ENCODE results near the gene KCNH2.

KCNH2 gene

DNA sequence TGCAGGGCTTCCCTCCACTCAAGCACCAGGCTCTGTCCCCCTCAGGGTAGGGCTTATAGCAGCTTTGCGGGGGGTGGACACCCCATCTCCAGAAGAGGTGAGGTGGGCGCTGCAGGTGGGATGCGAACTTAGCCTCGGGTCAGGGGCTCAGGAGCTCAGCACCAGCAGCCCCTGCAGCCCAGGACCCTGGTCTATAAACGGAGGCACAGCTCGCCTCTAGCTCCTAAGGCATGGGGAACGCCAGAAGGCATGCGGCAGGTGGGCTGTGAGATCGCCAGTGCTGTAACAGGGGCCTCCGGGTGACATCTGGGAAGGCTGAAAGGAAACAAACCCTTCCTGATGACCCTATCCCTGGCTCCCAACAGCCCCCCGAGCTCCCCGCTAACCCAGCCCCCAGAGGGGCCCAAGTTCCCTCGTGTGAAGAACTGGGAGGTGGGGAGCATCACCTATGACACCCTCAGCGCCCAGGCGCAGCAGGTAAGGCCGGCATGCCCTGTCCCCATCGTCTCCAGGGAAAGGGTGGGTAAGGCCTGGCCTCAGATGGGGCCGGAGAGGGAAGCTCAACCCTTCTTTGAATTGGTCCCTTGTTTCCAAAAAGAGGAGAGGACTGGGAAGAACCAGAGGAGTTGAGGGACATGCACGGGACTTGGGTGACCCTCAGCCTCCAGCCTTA lies 16.9 kb upstream of the KCNH2 start:
- no peak for DNase-seq

DNA sequence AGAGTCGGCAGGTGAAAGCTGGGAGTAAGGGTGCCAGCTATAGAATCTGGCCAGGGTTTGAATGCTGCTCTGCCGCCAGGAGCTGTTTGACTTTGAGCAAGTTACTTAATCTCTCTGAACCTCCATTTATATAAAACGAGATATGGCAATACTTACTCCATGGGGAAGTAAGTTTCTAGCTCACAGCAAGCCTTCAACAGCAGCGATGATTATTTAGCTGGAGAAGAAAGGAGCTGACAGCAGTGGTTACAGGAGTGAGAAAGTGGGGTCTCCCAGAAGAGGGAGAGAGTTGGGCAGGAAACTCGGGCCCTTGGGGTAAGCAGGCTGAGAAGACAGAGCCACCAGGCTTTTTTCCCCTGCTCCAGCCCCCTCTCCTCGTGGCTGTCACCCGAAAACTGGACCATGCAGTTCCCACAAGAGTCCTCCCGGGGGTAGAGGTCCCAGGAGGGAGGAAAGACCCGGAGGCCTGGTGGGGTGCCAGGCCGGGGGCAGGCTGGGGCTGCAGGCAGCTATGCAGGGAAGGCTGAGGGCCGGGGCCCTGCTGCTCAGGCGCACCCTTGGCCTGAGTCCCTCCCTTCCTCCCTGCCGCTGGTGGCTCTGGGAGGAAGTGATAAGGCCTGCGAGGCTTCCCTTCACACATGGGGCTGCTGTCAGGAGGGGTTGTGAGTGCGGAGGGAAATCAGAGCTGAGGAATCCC lies 16.2 kb upstream of the KCNH2 start:
- no peak for DNase-seq

DNA sequence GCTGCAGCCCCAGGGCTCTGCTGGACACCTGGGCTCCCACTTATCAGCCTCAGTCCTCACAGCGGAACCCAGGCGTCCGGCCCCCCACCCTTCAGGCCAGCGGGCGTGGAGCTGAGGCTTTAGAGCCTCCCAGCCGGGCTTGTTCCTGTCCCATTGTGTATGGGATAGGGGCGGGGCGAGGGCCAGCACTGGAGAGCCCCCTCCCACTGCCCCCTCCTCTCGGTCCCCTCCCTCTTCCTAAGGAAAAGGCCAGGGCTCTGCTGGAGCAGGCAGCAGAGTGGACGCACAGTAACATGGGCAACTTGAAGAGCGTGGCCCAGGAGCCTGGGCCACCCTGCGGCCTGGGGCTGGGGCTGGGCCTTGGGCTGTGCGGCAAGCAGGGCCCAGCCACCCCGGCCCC lies 15.4 kb upstream of the KCNH2 start:
- DNase-seq: no peak

DNA sequence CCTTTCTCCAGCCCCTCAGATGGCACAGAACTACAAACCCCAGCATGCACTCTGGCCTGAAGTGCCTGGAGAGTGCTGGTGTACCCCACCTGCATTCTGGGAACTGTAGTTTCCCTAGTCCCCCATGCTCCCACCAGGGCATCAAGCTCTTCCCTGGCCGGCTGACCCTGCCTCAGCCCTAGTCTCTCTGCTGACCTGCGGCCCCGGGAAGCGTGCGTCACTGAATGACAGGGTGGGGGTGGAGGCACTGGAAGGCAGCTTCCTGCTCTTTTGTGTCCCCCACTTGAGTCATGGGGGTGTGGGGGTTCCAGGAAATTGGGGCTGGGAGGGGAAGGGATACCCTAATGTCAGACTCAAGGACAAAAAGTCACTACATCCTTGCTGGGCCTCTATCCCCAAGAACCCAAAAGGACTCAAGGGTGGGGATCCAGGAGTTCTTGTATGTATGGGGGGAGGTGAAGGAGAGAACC lies 14.7 kb upstream of the KCNH2 start:
- DNase-seq: no peak

DNA sequence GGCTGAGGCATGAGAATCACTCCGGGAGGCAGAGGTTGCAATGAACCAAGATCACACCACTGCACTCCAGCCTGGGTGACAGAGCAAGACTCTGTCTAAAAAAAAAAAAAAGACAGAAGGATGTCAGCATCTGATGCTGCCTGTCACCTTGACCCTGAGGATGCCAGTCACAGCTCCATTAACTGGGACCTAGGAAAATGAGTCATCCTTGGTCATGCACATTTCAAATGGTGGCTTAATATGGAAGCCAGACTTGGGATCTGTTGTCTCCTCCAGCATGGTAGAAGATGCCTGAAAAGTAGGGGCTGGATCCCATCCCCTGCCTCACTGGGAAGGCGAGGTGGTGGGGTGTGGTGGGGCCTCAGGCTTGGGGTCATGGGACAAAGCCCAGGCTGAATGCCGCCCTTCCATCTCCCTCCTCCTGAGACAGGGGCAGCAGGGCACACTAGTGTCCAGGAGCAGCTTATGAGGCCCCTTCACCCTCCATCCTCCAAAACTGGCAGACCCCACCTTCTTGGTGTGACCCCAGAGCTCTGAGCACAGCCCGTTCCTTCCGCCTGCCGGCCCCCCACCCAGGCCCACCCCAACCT lies 14.0 kb upstream of the KCNH2 start:
- DNase-seq: no peak

DNA sequence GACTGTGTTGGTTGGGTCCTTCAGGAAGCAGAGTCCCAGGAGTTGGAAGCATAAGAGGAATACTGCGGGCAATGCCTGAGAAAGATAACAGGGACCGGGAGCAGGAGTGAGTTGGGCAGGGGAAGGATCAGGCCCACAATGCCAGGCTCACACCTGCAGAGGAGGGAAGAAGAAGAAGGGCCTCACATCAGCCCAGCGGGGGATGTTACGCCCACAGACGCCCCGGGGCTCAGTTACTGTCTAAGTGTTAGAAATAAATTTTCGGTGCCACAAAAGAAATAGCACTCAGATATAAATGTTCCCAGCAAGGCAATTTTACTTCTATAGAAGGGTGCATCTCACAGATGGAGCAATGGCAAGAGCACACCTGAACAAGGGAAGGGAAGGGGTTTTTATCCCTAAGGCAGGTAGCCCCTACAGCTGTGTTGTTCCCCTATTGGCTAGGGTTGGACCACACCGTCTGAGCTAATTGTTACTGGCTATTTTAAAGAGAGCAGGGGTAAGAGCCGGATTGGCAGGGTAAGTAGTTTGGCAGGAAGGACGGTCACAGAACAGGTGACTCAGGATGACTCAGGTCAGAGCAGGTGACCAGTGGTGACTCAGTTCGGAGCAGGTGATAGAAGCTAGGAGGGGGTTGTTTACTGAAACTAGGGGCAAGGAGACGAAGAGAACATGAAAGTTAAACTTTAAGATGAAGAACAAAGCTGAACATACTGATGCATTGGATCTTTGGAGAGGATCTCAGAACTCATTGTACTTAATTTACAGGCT lies 12.5 kb upstream of the KCNH2 start, which contains the start of gene NOS3:
Gene NOS3 (plus strand): TSS at position 602 of the 771 bp plus-strand sequence. CDS start 2,787 bp downstream, outside the sequence.
- DNase-seq: no peak

DNA sequence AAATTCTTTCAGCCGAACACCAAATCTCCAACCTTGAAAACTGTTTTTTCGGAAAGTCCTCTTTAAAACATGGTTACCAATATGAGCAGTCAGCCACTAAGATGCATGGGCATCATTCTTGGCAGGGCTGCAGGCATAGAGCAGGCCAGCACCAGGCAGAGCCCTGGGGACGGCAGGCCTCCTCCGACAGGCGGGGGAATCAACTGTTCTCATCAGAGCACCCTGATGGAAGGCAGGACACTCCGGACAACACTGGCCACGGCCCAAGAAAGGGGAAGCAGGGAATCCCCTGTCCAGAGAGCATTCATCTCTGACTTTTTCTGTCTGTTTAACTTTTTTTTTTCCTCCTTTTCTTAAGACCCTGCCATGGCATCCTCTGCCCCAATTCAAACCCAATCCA lies 11.3 kb upstream of the KCNH2 start:
- no peak for DNase-seq

DNA sequence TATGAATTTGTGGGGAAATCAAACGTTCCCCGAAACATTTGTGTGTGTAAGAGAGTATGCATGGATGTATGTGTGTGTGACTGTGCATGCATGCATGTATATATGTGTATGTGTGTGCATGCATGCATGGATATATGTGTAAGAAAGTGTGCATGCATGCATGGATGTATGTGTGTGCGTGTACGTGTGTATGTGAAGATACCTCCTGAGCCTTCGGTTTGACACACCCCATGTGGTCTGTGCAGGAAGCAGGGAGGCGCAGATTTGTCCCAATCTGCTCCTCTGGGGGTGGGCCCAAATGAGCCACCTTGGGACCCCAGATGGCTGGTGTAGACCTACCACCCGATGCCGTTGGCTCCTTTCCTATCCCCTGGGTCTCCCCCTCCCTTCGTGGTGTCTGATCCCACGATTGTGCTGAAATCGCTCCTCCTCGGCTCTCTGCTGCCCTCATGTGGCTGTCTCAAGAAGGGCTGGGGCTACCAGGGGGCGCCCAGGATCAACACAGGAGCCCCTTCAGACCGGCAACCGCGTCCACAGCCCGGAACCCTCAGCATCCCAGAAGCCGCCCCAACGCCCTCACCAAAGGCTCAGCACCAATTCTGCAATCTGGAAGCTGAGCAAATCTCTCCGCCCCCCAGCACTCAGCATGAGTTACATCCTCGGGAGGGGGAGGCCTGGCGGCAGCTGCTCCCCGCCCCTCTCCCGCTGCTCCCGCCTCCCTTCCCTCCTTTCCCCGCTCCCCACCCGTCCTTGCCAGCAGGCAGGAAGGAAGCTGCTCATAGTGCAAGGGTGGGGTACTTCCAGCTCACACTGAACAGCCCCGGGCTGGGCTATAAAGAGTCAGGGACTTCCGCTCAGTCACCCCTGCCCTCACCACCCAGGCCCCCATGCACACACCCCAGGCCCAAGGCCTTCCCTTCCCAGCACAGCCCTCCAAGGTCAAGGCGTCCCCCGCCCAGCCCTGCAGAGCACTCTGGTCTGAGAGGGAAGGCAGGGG lies 10.4 kb upstream of the KCNH2 start:
- DNase-seq: peak; percentile 27 to 53

DNA sequence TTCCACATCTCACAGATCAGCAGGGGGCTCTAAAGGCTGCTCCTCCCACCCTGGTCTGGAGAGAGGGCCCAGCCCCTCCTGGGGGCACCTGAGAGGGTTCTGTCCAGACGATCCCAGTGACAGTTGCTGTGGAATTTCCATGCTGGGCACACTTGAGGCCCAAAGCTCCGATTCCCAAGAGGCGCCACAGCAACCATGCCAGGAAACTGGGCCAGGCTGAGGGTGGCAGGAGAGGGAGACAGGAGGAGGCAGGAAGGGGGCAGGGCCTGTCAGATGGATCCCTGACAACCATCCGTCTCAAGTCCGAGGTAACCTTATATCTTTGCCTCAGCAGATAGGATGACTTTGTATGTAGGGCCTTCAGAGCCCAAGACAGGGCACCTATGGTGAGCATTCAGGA lies 8.4 kb upstream of the KCNH2 start:
- DNase-seq: no peak

DNA sequence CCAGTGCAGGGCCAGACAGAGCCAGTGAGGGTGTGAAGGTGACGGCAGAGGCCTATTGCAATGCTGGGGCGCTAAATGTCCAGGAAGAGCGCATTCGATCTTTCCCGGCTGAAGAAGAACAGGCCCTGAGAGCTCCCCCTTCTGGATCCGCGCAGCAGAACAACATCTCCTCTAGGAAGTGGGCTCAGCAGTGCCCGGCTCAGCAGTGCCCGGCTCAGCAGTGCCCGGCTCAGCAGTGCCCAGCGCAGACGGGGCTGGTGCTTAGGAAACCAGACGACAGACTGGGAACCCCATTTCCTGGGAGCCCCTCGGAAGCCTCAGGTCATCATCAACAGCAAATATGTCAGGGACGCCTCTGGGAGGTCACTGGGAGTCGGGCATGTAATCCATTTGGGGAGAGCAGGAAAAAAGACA lies 8.0 kb upstream of the KCNH2 start:
- DNase-seq: peak; percentile 29 to 36

DNA sequence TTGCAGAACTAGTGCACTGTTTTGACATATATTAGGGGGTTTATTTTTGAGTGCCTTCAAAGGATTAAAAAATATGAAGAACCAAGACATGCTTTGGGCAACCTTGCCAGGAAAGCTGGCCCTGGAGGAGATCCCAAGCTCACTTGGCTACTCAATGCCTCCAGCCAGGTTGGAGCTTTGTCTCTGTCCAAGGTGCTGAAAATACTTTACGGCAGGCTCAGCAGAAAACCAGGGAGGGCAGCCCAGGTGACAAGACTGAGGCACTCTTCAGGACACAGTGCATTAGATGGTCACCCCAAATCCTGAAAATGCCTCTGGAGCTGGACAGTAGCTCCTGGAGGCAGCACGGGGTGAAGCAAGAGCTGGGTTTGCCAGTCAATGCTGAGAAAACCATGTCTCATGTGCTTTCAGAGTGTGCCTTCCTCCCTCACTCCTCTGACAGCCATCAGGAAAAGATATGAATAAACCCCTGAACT lies 5.8 kb upstream of the KCNH2 start:
- no peak for DNase-seq

DNA sequence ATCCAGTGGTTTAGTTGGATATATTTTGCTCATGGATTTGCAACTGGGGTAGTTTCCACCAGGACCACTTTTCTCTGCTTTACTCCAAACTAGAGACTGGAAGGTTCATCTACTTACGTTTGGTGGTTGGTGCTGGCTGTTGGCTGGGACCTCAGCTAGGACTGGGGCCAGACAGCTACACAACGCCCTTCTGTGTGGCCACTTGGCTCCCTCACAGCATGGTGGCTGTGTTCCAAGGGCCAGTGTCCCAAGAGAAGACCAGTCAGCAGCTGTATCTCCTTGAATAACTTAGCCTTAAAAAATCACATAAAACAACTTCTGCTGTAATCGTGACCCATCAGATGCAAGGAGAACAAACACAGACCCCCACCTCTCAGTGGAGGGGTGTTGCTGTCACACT lies 4.2 kb upstream of the KCNH2 start:
- DNase-seq: peak; percentile 56 to 89

DNA sequence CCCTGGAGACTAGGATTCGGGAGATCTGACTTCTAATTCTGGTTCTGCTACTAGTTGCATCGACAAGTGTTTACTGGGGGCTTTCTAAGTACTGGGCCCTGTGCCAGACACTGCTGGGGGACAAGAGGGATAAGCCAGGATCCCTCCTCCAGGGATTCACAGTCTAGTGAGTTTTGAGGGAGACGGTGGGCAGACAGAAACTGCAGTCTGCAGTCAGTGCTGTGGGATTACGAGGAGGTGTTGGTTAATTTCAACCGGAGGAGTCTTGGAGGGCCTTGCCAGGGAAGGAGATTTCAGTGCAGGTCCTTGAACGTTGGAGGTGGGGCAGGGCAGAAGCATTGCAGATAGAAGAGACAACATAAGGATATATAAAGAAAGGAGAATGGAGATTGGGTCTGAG lies 3.5 kb upstream of the KCNH2 start:
- no peak for DNase-seq

DNA sequence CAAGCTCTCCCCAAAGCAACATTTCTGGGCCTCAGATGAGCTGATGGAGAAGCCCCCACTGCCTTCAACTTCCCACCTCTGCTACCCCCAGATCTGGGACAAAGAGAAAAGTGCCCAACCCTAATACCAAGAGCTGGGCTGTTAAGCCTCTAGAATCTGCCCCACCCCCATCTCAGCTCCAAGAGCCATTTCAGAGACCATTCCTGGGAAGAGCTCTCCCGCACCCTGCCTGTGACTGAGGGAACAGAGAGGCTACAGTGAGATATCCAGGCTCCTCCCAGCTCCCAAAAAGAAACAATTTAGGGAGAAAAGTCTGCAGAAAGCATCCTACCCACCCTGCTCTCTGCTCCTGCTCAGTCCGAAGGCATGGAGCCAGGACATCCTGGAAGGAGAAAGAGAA lies 2.5 kb upstream of the KCNH2 start:
- no peak for DNase-seq

DNA sequence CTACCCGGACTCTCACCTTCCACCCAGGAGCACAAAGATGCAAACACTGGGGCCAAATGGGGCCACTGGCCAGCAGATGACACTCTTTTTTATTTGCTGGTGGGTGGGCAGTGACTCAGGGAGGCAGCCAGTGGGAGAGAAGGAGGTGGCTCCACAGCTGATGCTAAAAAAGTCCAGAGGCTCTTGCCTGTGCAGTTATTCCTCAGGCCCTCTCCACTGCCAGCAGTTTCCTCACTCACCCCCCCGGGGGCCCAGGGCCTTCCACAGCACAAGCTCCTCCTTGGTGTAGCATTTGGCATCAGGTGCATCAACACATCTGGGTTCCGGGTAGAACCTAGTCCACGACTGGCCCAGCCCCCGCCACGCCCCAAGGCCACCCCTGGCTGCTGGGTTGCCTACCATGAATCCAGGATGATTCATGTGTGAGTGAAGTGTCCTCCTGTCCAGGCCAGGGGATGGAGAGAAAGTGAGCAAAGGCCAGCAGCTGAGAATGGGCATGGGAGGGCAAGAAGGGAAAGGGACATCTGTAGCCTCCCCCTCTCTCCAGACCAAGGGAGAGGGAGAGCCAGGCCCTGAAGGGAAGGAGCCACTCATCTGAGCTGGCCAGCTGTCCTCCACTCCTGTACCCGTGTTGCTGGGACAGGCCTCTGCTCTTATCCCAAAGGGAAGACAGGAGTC lies 1.7 kb upstream of the KCNH2 start:
- no peak for DNase-seq

DNA sequence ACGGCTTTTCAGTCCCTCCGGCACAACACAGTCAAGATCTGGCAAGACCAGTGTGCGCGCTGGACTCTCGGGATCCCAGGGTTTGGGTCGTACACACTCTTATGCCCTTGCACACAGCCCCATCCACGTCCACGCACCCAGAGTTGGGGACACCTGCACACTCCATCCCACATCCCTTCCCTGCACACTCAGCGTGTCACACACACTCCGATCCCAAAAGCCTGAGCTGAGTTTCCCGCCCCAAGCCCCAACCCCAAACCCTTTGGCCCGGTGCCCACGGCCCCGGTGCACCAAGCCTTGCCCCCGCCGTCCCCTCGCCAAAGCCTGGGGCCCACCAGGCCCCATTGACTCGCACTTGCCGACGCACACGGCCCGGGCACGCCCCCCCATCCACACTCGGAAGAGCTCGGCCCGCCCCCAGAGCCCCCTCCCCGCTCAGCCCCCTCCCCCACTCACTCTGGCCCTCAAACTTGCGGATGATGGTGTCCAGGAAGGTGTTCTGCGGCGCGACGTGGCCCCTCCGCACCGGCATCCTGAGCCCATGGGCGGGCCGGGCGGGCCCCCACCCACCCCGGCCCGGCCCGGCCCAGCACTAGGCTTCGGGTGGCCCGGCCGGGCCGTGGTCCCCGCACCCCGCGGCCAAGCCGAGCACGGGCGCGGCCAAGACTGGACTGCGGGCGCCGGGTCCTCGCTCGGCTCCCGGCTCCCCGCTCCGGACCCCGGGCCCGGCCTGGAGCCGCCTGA lies 567 bp downstream of the KCNH2 start:
- no peak for DNase-seq

DNA sequence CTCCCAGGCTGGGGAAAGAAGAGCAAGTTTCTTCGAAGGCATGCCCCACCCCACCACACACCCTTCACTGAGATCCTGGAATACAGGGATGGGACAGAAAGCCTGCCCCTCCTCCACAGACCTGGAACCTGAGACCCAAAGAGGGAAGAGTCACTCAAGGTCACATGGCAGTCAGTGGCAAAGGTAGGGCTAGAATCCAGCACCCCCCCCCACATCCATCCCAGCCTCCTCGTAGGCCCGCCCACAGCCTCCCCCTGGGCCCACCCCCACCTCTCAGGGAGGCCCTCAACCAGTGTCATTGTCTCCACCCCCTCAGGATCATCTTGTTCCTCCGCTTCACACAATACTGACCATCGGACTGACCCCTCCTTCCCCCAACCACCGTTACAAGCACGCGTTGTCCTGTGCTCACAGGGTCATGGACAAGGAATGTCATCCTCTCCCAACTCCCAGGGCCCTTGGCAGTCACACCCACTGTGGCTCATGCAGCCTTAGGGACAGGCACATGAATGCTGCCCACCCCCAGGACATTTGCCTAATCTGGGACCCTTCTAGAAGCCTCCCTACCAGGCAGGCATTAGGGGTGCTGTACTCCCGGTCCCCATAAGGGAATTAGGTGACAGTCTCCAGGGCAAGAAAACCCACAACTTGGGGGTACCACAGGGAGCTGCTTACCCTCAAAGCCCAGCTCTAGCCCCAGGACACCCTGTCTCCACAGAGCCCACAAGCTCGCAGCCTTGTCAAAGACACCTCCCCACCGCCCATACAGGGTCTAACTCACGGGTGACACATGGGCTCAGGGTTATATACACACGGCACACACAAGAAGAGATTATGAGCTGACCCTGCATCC lies 1.4 kb downstream of the KCNH2 start:
- DNase-seq: no peak

DNA sequence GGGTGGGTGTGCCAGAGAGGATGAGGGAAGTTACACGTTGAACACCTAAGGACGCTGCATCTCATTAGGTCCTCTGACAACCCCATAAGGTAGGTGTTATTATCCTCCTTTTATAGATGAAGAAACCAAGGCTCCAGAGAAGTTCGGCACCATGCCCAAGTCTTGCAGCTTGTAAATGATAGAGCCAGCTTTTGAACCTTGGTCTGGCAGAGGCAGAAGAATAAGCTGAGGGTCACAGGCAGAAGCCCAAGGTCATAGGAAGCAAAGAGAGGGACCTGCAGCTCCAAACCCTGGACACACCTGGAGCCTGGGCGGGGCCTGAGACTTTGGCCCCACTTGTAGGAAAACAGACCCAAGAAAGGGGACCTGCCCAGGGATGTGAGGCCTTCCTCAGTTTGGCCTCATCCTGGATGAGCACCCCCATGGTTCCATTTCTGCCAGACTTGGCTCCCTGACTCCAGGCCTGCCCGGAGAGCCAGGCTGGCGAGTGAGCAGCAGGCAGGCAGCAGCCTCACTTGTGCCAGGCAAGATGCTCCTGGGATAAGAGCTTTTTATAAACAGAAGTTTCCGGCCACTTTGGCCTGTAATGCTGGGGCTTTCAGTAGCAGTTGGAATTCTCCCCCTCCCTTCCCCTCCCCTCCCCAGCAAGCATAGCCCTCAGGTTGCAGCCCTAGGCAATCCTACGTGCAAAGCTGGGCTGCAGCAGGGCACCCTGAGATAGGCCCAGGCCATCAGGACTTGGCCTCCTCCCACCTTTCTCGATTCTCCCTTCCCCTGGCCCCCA lies 2.4 kb downstream of the KCNH2 start:
- no peak for DNase-seq
